ENCODE results near the gene LDHAL6B.

Gene LDHAL6B

GRCh38 chr15:59255680-59256336, 49.2 kb downstream of the LDHAL6B start:
- DNase-seq, result no peak

- DNase-seq, result no peak
These were observed 49.8 kb downstream of the LDHAL6B start for GRCh38 chr15:59256482-59256881.

GRCh38 chr15:59257140-59257539, 50.5 kb downstream of the LDHAL6B start:
- no peak for DNase-seq

All from SW 1271 (cell line).